K562 (cell line): ENCODE data around the gene MYH9. TPM values are rescaled to one million over a fixed set of nuclear protein-coding genes. Genes with fewer than 3 reads are reported as not detected.

Experiments used
- ATAC-seq: fragments of 200-7000 bp; cut with Tn5 transposase; 3 replicates; pipeline ENCODE4 v1.9.1; 2020; ENCODE audit warnings: moderate library complexity
- BruUV-seq: library from RNA; stranded (reverse); fragments of 400-500 nt; replicated peaks from 2 replicates; lab custom pipeline; 2021; lab: Mats Ljungman, UMichigan
- CTCF ChIA-PET: fragments of 300-600 bp; formaldehyde crosslinking; extraction: SDS; loops from one replicate; lab custom pipeline; 2021; ENCODE audit warnings: low intra/inter-chr PET ratio; lab: Yijun Ruan, JAX
- POLR2A ChIA-PET: fragments of 300-600, 350-650 bp; sonication (Branson Sonifier 250); formaldehyde crosslinking; extraction: SDS; loops from one replicate; lab custom pipeline; 2021; ENCODE audit warnings: antibody characterized with exemption, inconsistent platforms; lab: Yijun Ruan, JAX
- DNase-seq, 4 experiments: peaks; one replicate each; pipeline versions ENCODE4 v3.0.0 to v3.0.0-alpha.2; 2011 to 2018; ENCODE audit warnings: low spot score in 3 of 4, mixed read lengths in 3 of 4; ENCODE audit errors: extremely low read depth in 1 of 4
- FAIRE-seq: peaks from 2 replicates; lab custom pipeline; 2011; peaks lifted over from hg19 to GRCh38; lab: Jason Lieb, UNC
- H2AFZ ChIP-seq: 2 replicates; pipeline ENCODE4 v1.6.0; 2011; ENCODE audit warnings: low read depth, low read length, control low read depth, inconsistent platforms
- H3K27ac ChIP-seq: fragments of 200-600 bp; 3 replicates; pipeline ENCODE4 v1.8.0; 2011; ENCODE audit warnings: low read depth, mild to moderate bottlenecking, control low read depth, inconsistent platforms, low read length, moderate library complexity, mixed read lengths; ENCODE audit errors: extremely low read depth
- H3K27me3 ChIP-seq, 2 experiments: fragments of 300-600 bp in 1 of 2; 2 replicates in 1 of 2; 3 replicates in 1 of 2; pipeline versions ENCODE4 v1.6.0 to v1.8.0; 2011; ENCODE audit warnings: inconsistent platforms in 2 of 2, low read length in 2 of 2, mild to moderate bottlenecking in 1 of 2, mixed read lengths in 1 of 2, moderate library complexity in 1 of 2; ENCODE audit not compliant: control insufficient read depth in 2 of 2, insufficient read depth in 2 of 2
- H3K36me3 ChIP-seq: fragments of 300-600 bp; 3 replicates; pipeline ENCODE4 v1.8.0; 2011; ENCODE audit warnings: mild to moderate bottlenecking, low read length, inconsistent platforms; ENCODE audit not compliant: control insufficient read depth, insufficient read depth
- H3K4me1 ChIP-seq, 2 experiments: fragments of 200-600 bp in 1 of 2; replicated peaks in 1 of 2; 2 replicates in 1 of 2; 3 replicates in 1 of 2; pipeline versions ENCODE4 v1.5.1 to v1.8.0; 2011; ENCODE audit warnings: inconsistent platforms in 2 of 2, low read length in 2 of 2, mild to moderate bottlenecking in 1 of 2, mixed read lengths in 1 of 2, moderate library complexity in 1 of 2; ENCODE audit not compliant: control insufficient read depth in 2 of 2, insufficient read depth in 2 of 2
- H3K4me2 ChIP-seq: 2 replicates; pipeline ENCODE4 v1.6.1; 2011; ENCODE audit warnings: low read length, control low read depth, inconsistent platforms, mixed read lengths; ENCODE audit not compliant: insufficient read depth
- H3K4me3 ChIP-seq: fragments of 200-600 bp; sonication (generic), shearing (Covaris generic); 2 replicates; pipeline ENCODE4 v1.5.1; 2016; ENCODE audit warnings: control low read depth, inconsistent platforms
- H3K79me2 ChIP-seq: fragments of 200-600 bp; 3 replicates; pipeline ENCODE4 v1.8.0; 2011; ENCODE audit warnings: low read length, inconsistent platforms; ENCODE audit not compliant: control insufficient read depth, insufficient read depth
- H3K9ac ChIP-seq, 2 experiments: 2 replicates each; pipeline versions ENCODE4 v1.6.0 to v1.6.1; 2011; ENCODE audit warnings: low read depth in 2 of 2, low read length in 2 of 2, control low read depth in 1 of 2, inconsistent platforms in 1 of 2, mild to moderate bottlenecking in 1 of 2, mixed read lengths in 1 of 2; ENCODE audit not compliant: insufficient read depth in 1 of 2
- H3K9me1 ChIP-seq: one replicate; pipeline ENCODE4 v1.6.0; 2011; ENCODE audit warnings: inconsistent platforms, mild to moderate bottlenecking, low read length, moderate library complexity; ENCODE audit not compliant: control insufficient read depth, insufficient read depth
- H3K9me3 ChIP-seq: replicated peaks from 2 replicates; pipeline ENCODE4 v1.5.1; 2011; ENCODE audit warnings: low read depth, low read length, inconsistent platforms; ENCODE audit not compliant: control insufficient read depth, insufficient read depth
- H4K20me1 ChIP-seq: replicated peaks from 2 replicates; pipeline ENCODE4 v1.6.1; 2011; ENCODE audit warnings: low read length, inconsistent platforms, mixed read lengths; ENCODE audit not compliant: control insufficient read depth, insufficient read depth
- TRIM25 ChIP-seq: fragments of 450-650 bp; IDR thresholded peaks from 2 replicates; pipeline ENCODE4 v1.7.0; 2016; ENCODE audit warnings: borderline replicate concordance
- ZNF655 ChIP-seq: fragments of 250-450 bp; sonication (Bioruptor Pico); IDR thresholded peaks from 2 replicates; pipeline ENCODE4 v1.5.0; 2021
- WGBS: fragments of 100-300 bp; shearing (Covaris generic); methylation state at CpG from one replicate; pipeline ENCODE4 v1.1.6; 2016; ENCODE audit warnings: low coverage, mixed read lengths; ENCODE audit not compliant: insufficient coverage; ENCODE audit errors: missing lambda C conversion rate; 5-methylcytosine and 5-hydroxymethylcytosine counted together
- in situ Hi-C: fragments of 300-500 bp; cut with MboI; formaldehyde crosslinking; loops from 4 replicates; pipeline ENCODE4 v1.15.0; 2018; ENCODE audit warnings: inconsistent platforms, mixed read lengths
- intact Hi-C: fragments of 100-400 bp; cut with micrococcal nuclease; formaldehyde crosslinking; loops from 2 replicates; pipeline ENCODE4 v1.14.2; 2022
- polyA plus RNA-seq, 8 experiments: library from polyadenylated mRNA; depleted of rRNA in 4 of 8; stranded (reverse) in 5 of 8; unstranded in 3 of 8; fragments of >200 nt; fragmentation: Nextera tagmentation in 2 of 8; fragmentation: Illumina TruSeq in 1 of 8; extraction: Ambion mirVana in 2 of 8; extraction: Trizol in 1 of 8; gene quantifications; 2 replicates each; pipeline versions ENCODE4 v1.2.1 to v1.2.3, GENCODE V29; 2011 to 2014; ENCODE audit warnings: inconsistent platforms in 1 of 8, missing spikeins in 1 of 8
- total RNA-seq, 7 experiments: library from RNA; depleted of rRNA in 6 of 7; stranded (reverse); fragments of >200 nt in 6 of 7; fragmentation: Illumina TruSeq in 2 of 7; extraction: Trizol in 2 of 7; gene quantifications; 2 replicates each; pipeline versions ENCODE4 v1.2.1 to v1.2.3, GENCODE V29; 2011 to 2021; ENCODE audit warnings: low replicate concordance in 1 of 7

The MYH9 gene
- total and polyA plus RNA-seq, 9 of the 15 experiments (the other 6 are each of a cell fraction or from before 2014, with no cell fraction given), result 0.71 to 111 (median 24.6) TPM

- no peak overlapping the region for H2AFZ ChIP-seq
- no peak overlapping the region for H3K4me3 ChIP-seq
- no peak for FAIRE-seq
- ChIA-PET POLR2A (no interaction called here), CTCF (no interaction called here)
- no peak overlapping the region for H3K4me2 ChIP-seq
- H3K4me1 ChIP-seq, result peaks cover 42 to 64% of the 10 kb centered on the region in 2 experiments
- intact Hi-C loops, result loop anchor here (5.0 kb wide), 2 partner anchors 56 to 101 kb away; no protein-coding TSS in a partner anchor
- peaks cover 77% of the 10 kb centered on the region for H3K79me2 ChIP-seq
- no peak for ATAC-seq
- BruUV-seq, result no TSS peak
- WGBS, result 78% methylated on average over 8 of the region's 10 CpGs
- H3K9me3 ChIP-seq, result no peaks in the 10 kb centered on the region
- no peaks in the 10 kb centered on the region for H3K27me3 ChIP-seq
- TF ChIP-seq TRIM25 (no peak), ZNF655 (no peak)
- H3K9ac ChIP-seq, result no peak overlapping the region
- peaks cover 2% of the 10 kb centered on the region for H3K9me1 ChIP-seq
- no peak for DNase-seq
- in situ Hi-C loops, result no loop called here
- H3K36me3 ChIP-seq, result peaks cover 9% of the 10 kb centered on the region; the same call in 1 of the 3 replicates
- H3K27ac ChIP-seq, result no peak overlapping the region
- peaks cover 65% of the 10 kb centered on the region for H4K20me1 ChIP-seq
Measured at GRCh38 chr22:36366291-36366708, 21.5 kb downstream of the MYH9 start.
